HG03342 (cell line): Measurements from ENCODE around the gene PTPRE.
A peak's percentile ranks its signal among the peaks of the same experiment; 100 is the strongest.

Source experiments
- ATAC-seq: cut with Tn5 transposase; IDR thresholded peaks from one replicate; pipeline ENCODE4 v1.9.1; 2021; ENCODE audit warnings: mild to moderate bottlenecking, moderate library complexity; ENCODE audit not compliant: unreplicated experiment

The PTPRE gene

GRCh38 chr10:128042131-128042610, 135.3 kb downstream of the PTPRE start:
- ATAC-seq: no peak

- no peak for ATAC-seq
These were observed 136.5 kb downstream of the PTPRE start for GRCh38 chr10:128043259-128044045.

- no peak for ATAC-seq
These were observed 137.3 kb downstream of the PTPRE start for GRCh38 chr10:128044186-128044585.

- no peak for ATAC-seq
These were observed 138.3 kb downstream of the PTPRE start for GRCh38 chr10:128044961-128045832.

GRCh38 chr10:128045833-128046120, 138.9 kb downstream of the PTPRE start:
- no peak for ATAC-seq

DNA sequence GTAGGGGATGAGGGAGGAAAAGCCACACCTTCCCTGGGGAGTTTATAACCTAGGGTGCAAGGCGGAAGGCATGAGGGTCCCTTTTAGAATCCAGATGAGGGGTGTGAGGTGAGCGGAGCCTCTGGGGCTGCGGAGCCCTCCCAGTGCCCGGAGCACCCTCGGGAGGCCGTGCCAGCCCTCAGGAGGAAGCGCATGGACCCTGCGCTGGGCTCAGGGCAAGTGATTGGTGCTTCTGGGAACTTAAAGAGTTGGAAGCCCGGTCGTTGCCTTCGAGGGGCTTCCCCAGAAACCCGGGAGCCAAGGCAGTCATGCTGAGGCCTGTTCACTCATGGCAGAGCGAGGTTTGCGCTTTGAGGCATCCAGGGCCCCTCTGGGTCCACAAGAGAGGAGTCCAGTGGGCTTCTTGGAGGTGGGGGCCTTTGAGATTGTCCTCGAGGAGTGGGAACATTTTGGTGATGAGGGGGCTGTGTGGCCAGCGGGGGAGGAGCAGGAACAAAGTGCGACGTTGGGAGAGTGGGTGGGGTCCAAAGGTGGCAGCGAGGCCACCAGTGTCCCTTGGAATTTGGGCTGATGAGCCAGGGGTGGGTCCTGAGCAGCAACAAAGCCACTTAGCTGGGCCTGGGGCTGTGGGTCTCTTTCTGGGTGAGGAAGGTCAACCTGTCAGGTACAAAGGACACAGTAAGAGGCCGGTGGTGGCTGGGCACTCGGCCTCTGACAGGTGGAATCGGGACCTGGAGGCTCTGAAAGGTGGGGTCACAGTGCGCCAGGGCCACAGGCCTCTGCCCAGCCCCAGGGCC, 139.5 kb downstream of the PTPRE start:
- ATAC-seq: no peak

- no peak for ATAC-seq
These were observed 140.0 kb downstream of the PTPRE start for GRCh38 chr10:128046953-128047290.

DNA sequence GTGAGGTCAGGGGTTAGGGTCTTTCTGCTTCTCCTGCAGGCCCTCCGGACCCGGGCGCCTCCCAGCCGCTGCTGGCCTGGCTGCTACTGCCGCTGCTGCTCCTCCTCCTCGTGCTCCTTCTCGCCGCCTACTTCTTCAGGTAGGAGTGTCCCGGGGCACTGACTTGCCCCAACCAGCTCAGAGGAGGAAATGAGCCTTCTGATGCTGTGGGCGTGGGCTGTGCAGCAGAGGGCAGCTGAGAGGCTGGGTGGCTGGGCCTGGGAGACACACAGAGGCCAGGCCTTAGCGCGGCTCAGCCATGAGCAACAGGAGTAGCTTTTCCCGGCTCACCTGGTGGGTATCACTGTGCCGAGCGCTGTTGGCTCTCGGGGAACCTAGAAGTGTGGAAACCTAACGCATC, 140.4 kb downstream of the PTPRE start:
- ATAC-seq: peak; percentile 97

GRCh38 chr10:128047991-128048818, 141.3 kb downstream of the PTPRE start:
- ATAC-seq: peak; percentile 30

DNA sequence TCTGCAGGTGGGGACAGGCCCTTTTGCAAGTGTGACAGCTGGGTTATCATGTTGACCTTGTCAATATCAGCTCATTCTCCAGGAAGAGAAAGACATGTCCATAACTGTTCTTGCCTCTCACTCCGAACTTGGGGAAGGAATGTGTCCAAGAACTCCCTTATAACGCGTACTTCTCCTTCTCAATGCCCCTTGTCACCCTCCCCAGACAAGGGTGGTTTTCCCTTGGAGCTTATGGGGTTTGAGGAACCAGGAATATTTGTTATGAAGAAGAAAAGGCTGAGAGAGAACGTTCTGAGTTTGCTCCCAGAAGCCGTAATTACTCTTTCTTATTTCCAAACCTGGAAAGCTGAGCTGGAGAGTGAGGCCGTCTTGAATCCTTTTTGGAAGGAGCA, 141.9 kb downstream of the PTPRE start:
- ATAC-seq: no peak

GRCh38 chr10:128049226-128050120, 142.6 kb downstream of the PTPRE start:
- no peak for ATAC-seq

DNA sequence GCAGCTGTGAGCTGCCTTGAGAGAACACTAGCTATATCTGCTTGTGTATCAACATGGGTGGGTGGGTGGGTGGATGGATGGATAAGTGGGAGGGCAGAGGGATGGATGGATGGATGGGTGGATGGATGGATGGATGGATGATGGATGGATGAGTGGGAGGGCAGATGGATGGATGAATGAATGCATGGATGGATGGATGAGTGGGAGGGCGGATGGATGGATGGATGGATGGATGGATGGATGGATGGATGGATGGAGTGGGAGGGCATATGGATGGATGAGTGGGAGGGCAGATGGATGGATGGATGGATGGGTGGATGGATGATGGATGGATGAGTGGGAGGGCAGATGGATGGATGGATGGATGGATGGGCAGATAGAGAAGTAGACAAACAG, 143.2 kb downstream of the PTPRE start:
- no peak for ATAC-seq

GRCh38 chr10:128050936-128051335, 144.0 kb downstream of the PTPRE start:
- ATAC-seq: no peak

GRCh38 chr10:128051548-128051947, 144.6 kb downstream of the PTPRE start:
- ATAC-seq: no peak

DNA sequence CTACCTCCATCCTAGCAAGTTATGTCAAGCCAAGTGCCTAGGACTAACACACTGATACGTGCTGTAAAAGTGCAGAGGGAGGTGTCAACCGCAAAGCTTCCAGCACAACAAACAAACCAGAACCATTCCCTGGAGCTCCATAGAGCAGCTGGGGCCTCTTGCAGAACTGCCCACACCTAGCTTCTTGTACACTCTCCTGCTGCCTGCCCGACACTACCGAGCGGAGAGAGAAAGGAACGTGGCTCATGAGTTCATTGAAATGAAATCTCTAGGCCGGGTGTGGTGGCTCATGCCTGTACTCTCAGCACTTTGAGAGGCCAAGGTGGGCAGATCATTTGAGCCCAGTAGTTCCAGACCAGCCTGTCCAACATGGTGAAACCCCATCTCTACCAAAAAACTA, 145.8 kb downstream of the PTPRE start:
- ATAC-seq: no peak

- no peak for ATAC-seq
These were observed 146.5 kb downstream of the PTPRE start for GRCh38 chr10:128053356-128053755.

GRCh38 chr10:128054163-128054970, 147.5 kb downstream of the PTPRE start:
- ATAC-seq: no peak

DNA sequence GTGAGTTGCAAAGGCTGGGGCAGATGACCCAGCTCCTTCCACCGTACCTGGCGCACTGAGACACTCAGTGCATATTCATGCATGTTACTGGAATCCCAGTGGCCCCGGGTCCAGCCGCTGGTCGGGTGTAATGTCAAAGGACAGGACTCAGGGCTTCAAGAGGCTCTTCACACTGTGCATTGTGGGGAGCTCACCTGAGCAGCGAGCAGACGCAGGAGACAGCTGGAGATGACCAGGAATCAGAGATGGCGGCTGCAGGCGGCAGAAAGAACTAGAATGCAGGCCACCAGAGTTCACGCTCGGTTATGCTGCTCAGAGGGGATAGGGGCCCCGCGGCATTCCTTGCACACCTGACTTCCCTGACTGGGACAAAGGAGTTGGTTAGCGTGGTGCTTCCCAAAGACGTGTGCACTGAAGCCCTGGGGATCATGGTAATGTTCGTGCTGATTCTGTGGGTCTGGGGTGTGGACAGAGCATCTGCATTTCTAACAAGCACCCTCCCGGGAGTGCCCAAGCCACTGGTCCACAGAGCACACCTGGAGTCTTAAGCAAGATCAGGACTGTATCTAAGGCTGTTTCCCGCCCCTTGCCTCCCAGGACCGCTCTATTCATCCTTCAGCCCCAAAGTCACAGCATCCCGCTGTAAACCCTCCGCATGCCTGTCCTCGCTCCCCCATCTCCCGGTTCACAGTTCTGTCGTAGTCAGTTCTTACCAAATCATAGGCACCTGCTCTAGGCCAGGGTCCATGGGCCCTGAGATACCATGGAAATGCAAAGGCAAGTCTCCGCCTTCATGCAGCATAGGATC, 148.4 kb downstream of the PTPRE start:
- ATAC-seq: no peak
